Panc1 (cell line): Measurements from ENCODE around the gene CRELD1.

Source experiments
- CTCF ChIP-seq: fragments of 450-650 bp; IDR thresholded peaks from 2 replicates; pipeline ENCODE4 v1.5.1; 2017; ENCODE audit warnings: mild to moderate bottlenecking
- POLR2AphosphoS5 ChIP-seq: IDR thresholded peaks from 2 replicates; pipeline ENCODE4 v1.6.1; 2012; ENCODE audit warnings: mild to moderate bottlenecking, low read depth, low read length, moderate library complexity
- REST ChIP-seq, 2 experiments: IDR thresholded peaks; 2 replicates each; pipeline ENCODE4 v1.6.1; 2011 to 2012; ENCODE audit warnings: low read depth in 2 of 2, control low read depth in 1 of 2, low read length in 1 of 2, mild to moderate bottlenecking in 1 of 2, moderate library complexity in 1 of 2; ENCODE audit not compliant: insufficient read depth in 1 of 2
- TCF7L2 ChIP-seq: IDR thresholded peaks from 2 replicates; pipeline ENCODE4 v1.6.1; 2011; ENCODE audit warnings: mild to moderate bottlenecking, low read depth, low read length, inconsistent platforms

GRCh38 chr3:9902372-9903237, 31.0 kb upstream of the CRELD1 start, which contains the start of gene IL17RE:
- TF ChIP-seq CTCF (no peak), POLR2AphosphoS5 (no peak), TCF7L2 (no peak), REST (IDR thresholded peaks at IDR 0.05; ENCODE audit: insufficient read depth in 1 of 2, low read depth in 2 of 2, low read length in 1 of 2) (no peak)
